NCI-H1930 (cell line): ENCODE results near the gene CISD3.
A peak's percentile ranks its signal among the peaks of the same experiment; 100 is the strongest.

Experiments used
- DNase-seq, 2 experiments: peaks; one replicate each; lab custom pipeline; 2025; lab: John Stamatoyannopoulos, UW

CISD3 gene, protein sequence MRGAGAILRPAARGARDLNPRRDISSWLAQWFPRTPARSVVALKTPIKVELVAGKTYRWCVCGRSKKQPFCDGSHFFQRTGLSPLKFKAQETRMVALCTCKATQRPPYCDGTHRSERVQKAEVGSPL

DNA sequence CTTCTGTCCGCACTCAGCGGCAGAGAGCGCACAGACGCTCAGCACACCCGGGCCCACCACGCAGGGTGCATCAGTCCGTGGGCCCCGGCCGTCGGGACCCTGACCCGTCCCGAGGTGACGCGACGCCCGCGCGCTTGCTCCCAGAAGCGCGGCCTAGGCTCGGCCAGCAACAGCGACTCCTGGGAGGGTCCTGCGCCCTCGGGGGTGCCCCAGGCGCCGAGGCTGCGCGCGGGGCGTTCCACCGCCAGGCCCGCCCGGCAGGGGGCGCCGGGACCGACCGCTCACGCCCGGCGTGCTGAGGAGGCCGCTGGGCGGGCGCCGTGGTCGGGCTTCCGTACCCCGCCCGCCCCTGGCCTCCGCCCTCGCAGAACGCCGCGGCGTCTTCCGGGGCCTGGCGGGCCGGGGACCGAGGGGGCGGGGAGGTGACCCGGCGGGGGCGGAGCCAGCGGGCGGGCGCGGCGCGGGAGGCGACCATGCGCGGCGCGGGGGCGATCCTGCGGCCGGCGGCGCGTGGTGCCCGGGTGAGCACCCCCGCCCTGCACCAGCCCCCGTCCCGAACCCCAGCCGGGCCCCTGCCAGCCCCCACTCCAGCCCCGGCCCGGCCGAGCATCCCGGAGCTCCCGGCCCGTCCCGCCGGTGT lies at the start of gene CISD3:
CISD3 (plus strand) TSS at position 456 of the 640 bp plus-strand sequence; CDS start at position 474, 18 bp downstream.
- DNase-seq, result peak; percentile 72 to 90

DNA sequence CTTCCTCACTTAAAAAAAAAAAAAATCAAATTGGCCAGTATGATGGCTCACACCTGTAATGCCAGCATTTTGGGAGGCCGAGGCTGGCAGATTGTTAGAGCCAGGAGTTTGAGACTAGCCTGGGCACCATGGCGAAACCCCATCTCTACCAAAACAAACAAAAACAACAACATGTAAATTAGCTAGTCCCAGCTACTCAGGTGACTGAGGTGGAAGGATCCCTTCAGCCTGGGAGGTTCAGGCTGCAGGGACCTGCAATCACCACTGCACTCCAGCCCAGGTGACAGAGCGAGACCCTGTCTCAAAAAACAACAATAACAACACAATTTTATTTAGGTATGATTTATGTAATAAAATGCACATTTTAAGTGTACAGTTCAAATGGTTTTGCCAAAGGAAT lies 49.0 kb upstream of the CISD3 start:
- no peak for DNase-seq

DNA sequence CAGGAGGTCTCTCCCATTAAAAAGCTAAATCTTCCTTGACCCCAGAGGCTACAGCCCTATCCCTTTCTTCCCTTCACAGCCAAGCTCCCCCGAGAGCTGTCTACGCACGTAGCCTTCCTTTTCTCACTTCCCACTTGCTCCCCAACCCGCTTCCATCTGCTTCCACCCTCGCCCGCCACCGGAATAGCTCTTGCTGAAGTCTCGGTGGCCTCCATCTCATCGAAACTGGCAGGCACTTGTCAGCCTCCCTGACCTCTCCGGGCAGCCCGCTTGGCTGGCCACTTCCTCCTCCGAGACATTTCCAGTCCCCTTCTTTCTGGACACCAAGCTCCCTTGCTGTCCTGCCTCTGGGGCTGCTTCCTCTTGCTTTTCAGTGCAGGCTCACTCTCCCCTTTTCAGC lies 44.6 kb upstream of the CISD3 start:
- no peak for DNase-seq

DNA sequence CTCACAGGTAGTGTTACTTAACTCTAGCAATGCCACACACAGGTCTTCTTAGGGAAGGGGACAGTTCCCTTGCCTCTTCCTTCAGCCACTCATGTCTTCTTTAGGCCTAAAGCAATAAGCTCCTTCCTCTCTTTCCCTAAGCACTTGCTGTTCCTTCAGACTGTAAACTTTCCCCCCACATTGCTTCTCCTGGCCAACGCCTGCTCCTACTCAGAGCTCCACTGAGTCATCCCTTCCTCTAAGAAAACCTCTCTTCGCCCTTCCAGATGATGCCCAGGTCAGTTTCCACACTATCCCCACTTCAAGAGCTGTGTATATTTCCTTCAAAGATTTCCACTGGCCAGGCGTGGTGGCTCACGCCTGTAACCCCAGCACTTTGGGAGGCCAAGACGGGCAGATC lies 42.9 kb upstream of the CISD3 start:
- DNase-seq, result no peak

DNA sequence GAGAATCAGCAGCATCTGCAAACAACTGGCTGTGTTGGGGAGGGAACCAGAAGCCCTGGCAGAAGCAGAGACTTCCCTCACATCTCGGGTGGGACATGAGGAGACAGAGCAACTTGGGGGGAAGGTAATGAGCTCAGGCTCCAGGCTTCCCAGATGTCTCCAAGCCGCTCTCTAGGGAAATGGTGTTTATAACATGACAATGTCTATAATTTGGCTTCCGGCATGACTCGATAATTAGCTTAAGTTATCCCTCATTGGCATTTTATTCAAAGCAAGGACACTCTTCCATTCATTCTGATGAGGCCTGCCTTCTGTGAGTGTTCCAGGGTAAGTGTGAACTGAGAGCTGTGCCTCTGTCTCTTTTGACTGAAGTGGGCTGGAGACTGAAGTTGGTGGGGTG lies 39.8 kb upstream of the CISD3 start:
- DNase-seq, result no peak

DNA sequence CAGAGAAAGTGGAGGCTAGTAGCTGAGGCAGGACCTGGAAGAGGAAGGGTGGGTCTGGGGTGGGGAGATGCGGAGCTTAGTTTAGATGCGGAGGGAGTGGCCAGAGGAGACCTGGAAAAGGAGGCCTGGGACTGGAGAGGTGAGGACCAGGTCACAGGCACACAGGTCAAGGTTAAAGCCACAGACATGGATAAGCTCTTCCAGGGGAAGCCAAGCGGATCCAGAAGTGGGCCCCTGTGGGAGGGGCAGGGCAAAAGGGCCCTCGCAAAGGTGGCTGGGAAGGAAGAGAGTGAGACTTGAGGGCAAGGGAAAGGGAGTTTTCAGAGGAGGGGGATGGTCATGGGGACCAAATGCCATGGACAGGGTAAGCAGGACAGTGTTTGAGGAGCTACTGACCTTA lies 39.0 kb upstream of the CISD3 start:
- DNase-seq, result no peak

DNA sequence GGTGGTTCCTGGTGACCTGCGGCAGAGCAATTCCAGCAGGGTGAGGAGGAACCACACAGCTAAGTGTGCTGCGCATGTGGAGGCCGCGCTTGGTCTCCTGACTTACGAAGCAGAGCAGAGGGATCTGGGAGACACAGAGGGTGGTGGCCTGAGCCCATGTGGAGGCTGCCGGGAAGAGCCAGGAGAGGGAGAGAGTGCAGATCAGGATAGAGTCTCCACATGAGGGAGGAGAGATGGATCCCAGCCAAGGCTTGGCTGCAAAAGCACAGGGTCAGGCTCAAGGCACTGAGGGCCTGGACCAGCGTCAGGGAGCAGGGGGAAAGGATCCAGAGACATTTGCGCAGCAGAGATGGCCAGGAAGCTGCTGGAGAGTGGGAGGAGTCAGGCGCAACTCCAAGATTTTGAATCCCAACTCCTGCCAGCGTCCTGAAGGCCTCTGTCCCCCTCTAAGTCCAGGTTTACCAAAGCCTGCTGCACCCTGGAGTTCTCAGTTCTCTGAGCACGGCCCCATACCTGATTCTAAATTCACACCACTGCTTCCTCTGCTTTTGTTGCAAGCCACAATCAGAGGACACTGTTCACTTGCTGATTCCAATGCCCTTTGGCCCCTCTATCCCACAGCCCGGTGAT lies 36.3 kb upstream of the CISD3 start:
- DNase-seq, result no peak

DNA sequence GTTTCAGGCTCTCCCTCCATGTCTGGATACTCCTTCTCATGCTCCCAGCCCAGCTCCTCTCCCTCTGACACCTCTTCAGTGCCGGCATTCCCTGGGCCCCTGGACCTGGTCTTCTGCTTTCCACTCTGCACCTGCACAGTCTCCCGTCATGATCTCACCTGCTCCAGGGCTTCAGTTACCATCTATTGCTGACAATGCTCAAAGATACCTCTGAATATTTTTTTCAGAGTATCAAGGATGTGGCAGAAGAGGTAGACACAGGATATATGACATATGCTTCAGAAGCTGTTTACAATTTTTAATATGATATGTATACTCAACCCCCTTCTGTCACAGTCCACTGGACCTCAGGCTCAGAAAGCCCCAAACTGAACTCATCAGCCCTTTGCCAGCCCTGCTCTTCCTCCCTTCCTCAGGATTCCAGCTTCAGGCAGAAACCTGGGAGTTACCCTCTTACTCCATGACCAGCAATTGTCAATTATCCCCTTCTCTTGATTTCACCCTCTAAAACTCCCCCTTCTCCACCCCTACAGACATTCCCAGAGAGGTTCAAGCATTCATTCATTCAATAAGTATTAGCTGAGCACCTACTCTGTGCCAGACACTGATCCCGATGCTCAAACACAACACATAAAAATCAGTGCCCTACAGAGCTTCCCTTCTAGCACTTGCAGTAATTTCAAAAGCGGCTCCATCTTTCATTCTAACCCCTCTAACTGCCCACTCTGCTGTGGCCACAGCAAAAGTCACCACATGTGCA lies 32.9 kb upstream of the CISD3 start:
- DNase-seq, result no peak

DNA sequence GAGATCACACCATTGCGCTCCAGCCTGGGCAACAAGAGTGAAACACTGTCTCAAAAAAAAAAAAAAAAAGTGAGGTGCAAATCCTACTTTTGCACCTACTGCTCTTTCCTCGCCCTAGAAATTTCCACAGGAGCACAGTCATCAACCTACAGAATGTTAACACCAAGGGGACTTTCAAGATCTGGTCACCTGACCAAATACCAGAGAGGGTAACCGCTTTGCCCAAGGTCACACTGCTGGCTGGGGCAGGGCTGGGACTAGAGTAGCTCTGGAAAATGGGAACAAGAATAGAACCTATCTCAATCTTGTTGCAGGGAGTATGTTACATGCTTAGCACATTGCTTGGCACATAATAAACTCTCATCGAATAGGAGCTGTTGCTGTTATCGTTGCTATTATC lies 31.4 kb upstream of the CISD3 start:
- no peak for DNase-seq

DNA sequence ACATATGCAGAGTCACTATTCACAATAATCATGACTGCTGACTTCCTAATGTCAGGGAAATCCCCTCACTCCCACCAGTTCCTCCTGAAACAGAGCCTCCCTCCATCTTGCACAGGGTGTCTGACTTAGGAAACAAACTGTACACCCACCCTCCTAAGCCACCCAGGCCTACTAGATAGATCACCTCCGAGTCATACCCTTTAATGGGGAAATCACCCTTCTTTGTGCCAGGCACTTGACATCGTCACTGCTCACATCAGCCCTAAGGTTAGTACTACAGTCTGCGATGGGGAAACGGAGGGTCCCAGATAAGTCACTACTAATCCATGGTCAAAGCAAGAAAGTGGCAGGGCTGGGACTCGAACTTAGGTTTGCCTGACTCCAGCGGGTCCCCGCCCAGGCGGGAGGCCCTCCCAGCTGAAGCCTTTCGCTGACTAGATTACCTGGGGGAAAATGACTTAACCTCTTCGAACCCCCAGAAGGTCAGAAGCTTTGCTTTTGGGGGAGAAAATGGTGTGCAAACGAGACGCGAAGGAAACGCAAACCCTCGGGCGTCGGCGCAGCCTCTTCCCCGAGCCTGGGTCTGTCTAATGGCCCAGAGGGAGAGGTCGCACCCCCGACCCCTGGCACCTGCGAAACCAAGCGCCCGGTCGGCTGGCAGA lies 28.5 kb upstream of the CISD3 start:
- DNase-seq, result no peak

DNA sequence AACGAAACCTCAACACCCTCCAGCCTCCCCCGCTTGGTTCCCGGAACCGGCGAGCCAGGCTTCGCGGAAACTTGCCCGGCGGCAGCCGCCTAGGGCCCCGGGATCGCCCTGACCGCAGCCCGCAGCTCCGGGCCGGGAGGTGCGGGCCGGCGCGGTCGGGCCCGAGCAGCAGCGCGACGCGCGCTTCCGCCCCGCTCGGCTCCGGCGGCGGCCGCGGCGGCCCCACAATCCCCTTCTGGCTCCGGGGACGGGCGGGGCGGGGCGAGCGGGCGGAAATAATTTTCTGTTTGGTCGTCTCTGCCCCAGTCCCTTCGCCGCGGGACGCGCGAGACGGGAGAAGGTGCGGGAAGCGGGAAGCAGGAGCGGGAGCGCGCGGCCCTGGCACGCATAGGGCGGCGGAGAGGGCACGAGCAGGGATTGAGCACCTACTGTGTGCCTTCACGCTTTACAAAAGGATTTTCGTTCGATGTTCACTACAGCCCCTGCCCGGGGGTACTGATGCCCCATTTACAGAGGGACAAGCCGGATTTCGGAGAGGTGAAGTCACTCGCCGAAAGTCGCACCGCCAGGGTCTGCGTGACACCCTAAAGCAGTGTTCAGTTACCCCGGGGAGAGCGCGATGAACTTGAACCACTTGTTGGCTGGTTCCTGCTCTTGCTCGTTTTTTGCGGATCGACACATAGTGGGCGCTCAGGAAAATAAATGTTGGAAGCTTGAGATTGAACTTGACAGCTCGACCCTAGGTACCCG lies 27.8 kb upstream of the CISD3 start:
- peak; percentile 72 to 79 for DNase-seq

DNA sequence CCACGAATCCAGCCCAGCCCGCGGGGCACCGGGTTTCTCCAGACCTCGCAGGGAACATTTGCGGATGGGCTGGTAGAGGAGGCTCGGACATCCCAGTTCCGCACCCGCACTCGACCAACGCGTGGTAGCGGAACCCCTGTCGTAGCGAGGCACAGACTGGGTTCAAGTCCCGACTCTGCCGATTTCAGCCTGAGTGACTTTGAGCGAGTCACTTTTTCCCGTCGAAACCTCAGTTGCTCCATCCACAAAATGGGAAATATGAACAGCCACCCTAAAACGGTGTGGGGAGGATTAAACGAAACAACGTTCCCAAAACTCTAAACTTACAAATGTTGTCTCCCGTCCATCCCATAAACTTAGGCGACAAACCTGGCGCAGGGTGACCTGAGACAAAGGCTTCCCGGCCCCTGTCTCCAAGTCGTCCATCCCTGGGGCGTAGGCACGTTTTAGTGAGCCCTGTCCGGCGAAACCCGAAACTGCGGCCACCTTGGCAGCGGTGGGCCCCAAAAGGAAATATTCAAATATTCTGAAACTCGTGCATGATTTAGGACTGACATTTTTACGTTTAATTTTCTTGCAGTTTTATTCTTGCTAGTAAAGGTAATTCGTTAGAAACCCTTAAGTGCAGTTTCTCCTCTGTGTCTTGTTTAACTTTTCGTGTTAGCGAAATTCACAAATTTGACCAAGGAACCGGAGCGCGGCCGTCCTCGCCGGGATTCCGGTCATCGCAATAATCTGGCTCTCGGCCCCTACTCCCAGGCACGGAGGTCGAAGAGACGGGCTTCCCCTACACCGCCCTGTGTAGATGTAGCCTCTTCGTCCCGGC lies 27.0 kb upstream of the CISD3 start:
- DNase-seq, result no peak

DNA sequence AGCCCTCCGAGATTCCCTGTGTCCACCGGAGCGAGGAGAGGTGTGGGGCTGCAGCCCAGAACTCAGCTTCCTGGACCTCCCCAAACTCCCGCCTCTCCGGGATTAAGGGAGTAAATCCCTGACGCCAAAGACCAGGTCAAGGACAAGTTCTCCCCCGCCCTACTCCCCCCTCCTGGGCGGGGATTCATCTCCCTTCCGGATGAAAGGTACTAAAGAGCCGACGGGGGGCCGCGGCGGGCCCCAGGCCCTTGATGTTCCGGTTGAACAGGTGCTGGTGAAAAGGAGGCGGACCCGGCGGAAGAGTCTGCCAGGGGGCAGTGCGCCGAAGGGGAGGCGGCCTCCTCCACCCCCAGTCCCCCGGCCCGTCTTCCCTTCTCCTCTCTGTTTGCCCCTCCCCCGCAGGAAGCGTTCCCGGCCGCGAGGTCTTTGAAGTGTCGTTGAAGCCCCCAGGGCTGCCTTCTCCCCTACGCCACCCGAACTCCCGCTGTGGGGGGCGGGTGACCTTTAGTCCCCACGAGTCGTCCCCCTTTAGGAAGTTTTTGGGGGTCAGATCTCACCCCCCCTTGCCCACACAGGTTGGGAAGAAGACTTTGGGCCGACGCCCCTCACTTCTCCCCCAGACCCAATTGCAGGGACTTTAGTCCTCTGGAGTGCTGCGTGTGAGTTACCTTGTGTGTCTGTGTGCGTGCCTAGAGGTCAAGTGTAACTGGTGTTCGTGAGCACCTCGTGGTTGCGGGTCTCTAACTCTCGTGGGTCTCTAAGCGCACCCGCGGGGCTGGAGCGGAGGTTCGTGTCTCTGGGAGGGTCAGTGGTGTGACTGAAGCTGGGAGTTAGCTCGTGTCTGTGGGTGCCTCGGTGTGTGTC lies 26.2 kb upstream of the CISD3 start:
- DNase-seq, result peak; percentile 78 to 80

DNA sequence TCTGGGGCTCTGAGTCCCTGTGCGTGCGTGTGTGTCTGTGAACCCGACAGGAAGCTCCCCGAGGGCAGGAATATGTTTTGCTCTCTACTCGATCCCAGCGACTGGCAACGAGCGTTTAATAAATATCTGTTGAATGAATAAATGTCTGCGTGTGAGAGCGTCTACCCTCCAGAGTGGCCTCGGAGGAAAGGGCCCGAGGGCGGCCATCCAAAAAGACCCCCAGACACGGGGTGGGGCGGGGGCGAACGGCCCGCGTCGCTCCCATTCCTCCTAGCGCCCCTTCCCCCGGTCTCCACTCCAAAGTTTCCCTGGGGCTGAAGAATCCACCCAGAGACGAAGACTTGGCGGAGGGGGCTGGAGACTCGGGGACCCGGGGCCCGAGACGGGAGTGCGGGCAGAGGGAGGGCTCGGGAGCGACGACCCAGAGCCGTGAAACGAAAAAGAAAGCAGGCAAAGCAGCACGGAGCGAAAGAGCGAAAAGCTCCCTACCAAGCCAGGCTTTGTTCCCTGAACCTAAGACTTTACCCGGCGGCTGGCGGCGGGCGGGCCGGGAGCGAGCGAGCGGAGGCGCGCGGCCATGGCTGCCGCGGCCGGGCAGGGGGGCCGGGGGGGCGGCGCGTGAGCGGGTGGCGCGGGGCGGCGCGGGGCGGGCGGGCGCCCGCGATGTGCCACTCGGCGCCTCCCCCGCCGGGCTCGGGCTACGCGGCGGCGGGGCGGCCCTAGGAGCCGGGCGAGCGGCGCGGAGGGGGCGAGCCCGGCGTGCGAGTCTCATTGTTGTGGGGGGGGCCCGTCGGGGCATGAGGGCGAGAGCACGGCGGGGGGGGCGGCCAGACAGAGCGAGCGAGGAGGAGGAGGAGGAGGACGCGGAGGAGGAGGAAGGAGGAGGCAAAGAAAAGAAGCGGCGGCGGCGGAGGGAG lies 25.3 kb upstream of the CISD3 start, which contains the start of gene MLLT6:
MLLT6 (plus strand) TSS at position 668 of the 917 bp plus-strand sequence. CDS start 360 bp downstream, outside the sequence.
- peak; percentile 56 to 67 for DNase-seq

DNA sequence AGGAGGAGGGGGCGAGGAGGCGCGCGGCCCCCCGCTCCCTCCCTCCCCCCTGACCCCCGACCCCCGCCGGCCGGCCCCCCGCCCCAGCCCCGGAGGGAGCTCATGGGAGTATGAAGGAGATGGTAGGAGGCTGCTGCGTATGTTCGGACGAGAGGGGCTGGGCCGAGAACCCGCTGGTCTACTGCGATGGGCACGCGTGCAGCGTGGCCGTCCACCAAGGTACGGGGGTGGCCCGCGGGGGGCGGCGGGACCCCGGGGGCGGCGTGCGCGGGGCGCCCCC lies 24.7 kb upstream of the CISD3 start:
- DNase-seq, result no peak

DNA sequence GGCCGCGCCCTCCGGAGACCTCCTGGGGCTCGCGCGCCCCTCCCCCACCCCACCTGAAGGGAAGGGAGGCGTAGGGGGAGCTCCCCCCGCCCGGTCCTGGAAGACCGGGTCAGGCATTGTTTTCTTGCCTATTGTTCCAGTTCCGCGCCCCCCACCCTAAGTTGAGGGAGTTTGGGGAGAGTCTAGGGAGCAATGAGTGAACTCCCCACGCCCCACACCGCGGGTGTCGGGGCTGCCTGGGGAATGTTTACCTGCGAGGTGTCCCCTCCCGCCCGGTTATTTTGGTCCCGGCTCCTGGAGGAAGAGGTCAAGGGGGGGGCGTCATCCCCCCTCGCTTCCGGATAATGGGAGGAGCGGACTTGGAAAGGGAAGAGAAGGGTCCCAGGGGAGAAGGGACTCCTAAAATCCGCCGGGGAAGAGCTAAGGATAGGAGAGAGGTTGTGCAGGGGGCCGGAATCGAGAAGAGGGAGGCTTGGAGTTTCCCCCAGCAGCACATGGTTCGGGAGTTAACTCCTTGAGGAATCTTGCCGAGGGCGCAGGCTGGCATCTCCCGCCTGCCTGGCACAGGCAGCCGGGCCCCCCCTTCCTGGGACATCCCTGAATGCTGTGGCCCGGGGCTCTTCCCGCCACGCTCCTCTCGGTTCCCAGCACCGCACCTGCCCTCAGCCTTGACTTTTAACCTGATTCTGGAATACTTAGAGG lies 24.2 kb upstream of the CISD3 start:
- DNase-seq, result peak in 1 of 2 experiments; percentile 45

DNA sequence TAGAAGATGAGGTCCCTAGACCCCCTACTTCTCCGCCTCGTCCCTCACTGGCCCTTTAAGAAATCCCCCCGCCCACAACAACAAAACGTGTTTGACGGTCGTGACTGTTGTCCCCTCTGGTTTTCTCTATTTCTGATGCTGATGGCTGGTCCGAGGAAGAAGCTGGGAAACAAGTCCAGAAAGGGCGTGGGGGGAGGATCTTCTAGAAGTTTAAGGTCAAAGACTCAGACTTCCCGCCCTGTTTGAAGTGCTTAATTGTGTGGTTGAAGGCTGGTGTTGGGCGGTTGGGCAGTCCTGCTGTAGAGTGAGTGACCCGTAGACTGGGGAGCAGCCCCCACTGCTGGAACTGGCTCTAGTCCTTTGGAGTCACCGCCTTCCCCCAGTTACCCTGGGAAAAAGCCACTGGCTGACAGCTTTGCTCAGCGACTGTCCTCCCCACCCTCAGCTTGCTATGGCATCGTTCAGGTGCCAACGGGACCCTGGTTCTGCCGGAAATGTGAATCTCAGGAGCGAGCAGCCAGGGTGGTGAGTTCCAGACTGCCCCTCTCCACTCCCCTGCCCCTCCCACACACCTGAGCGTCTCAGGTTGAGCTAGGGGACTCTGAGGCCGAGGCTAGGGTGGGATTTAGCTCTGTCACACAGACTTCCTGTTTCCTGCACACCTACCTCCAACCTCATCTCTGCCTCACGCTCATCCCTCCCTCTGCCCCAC lies 23.5 kb upstream of the CISD3 start:
- DNase-seq, result no peak
